Germinal center (tissue), 1 donor: ENCODE data around the gene SUGCT.

Source experiments
- DNase-seq: peaks from one replicate; pipeline ENCODE4 v3.0.0; 2012; ENCODE audit warnings: mixed read lengths, low spot score

The SUGCT gene

GRCh38 chr7:40527723-40528122, 392.9 kb downstream of the SUGCT start:
- no peak for DNase-seq

DNA sequence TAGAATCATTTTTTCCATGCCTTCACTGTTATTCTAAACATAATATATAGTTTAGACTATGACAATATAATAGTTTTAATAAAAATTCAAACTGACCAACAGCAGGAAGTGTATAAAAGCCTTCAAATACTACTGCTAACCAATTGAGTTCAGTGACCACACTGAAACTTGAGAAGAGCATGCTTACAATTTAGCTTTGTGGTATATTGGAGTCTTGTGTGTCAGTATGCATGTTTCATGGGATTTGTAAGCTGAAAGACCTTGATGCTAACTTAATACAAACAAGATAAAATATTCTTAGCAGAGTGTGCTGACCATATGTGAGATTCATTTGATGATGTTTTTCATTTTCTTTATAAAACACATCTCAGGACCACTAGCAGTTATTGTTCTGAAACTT, 395.5 kb downstream of the SUGCT start:
- DNase-seq: no peak

- DNase-seq: no peak
Measured at GRCh38 chr7:40531956-40532355, 397.2 kb downstream of the SUGCT start.

GRCh38 chr7:40535678-40536077, 400.9 kb downstream of the SUGCT start:
- no peak for DNase-seq

DNA sequence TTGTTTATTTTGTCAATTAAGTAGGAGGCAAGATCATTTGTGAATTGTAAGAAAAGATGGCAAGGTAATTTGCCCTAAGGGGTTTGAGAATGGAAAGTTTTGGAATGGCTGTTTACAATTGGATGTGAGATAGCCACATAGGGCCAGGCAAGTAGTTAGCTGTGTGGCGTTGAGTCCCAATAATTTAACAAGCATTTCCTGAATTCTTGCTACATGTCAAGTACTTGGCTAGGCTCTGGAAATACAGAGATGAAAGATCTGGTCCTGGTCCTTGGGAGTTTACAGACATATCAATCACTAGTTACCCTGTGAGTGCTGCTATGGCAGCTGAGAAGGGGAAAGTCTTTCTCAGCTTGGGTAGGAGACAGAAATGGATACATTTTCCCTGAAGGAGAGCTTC, 401.6 kb downstream of the SUGCT start:
- DNase-seq: no peak

DNA sequence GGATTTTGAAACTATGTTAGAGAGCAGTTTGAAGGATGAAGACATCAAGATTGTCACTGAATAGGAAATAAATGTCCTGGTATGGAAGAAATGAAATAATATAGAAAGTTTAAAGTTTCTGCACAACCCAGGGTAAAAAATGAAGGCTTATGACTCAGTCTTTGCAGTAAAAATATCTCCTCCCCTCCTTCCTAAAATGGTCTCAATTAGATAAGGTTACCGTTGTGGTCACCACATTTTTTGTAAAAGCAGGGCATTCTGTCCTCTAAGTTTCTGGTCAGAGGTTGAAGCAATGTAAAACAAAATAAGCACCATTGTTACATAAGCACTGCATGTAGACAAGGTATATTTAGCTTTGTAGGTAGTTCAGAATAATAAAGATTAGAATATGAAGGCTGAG, 403.5 kb downstream of the SUGCT start:
- no peak for DNase-seq

DNA sequence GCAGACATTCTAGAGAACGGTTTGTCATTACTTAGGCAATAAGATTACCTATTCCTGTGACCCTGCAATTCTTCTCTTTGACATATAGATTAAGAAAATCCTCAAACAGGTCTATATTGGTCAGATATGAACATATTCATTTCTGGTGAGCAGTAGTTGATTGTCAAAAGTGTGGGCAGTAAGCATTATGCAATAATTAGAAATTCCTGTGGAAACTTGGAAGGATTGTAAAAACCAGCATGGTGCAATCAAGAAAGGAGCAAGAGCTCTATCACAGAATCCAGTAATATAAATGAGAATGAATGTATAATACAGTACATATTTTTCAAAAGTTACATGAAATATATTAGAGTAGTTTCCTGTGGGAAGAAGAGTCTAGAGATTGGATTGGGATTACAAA, 406.5 kb downstream of the SUGCT start:
- no peak for DNase-seq

GRCh38 chr7:40542982-40543741, 408.4 kb downstream of the SUGCT start:
- DNase-seq: no peak

DNA sequence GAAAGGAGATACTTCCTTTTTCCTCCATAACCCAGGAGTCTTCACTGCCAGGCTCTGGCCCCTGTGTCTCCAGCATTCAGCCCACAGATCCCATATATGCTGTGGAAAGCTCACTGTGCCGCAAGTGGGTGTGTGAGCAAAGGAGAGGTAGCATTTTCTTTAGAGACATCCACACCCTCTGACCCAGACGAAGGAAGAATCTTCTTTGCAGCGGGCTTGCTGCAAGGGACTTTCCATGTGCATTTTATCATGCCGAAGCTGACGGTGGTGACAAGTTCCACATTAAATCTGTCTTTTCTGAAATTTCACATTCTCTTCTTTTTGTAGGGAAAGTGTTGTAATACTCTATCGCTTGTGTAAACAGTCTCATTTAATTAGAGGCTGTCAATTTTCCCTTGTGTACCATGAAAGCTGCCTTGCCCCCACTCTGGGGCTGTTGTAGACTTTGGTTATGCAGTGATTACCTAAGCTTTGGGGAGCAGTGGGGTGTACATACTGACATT, 409.5 kb downstream of the SUGCT start:
- no peak for DNase-seq

- no peak for DNase-seq
Measured at GRCh38 chr7:40544871-40545303, 410.1 kb downstream of the SUGCT start.

DNA sequence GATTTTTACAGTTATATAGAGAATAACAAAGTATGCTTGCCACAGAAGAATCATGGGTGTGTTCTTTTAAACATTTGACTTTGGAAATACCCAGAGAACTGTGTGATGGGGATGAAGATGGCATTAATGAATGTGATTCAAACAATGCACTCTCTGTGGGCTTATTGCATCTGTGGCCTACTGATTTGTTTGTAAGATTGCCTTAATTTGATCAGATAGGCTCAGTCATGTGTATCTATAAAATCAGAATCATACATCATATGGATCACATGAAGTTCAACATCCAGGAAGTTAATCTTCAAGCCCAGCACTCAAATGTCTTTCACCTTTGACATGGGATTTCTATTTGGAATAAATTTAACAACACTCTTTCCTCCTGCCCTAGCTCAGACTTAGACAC, 410.9 kb downstream of the SUGCT start:
- no peak for DNase-seq

DNA sequence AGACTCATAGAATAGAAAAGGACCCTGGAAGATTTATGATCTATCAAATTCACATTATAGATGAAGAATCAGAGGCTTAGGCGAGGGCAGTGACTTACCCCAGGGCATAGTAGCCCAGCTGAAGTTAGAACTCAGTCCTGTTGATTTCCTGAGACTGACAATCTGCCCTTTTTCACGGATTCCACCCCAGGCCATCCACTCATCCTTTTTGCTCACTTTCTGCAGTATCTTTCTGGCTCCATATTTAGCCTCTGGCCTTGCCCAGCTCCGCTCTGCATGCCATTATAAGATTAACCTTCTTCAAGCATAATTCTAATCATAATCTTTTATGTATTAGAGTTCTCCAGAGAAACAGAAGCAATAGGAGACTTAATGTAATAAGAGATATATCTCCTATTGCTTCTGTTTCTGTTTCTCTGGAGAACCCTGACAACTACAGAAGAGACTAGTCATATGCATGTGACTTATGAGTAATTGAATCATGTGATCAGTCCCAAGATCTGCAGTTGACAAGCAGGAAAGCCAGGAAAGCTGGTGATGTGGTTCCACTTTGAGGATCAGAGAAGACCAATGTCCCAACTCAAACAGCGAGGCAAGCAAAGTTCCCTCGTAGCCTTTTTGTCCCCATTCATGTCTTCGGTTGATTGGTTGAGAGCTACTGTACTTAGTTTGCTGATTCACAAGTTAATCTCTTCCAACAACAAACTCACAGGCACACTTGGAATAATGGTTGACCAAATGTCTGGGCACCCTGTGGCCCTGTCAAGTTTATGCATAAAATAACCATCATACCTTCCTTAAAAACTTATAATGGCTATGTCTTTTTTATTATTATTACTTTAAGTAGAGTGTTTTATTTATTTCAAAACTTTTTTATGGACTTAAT, 412.1 kb downstream of the SUGCT start:
- DNase-seq: no peak

GRCh38 chr7:40549372-40550039, 414.7 kb downstream of the SUGCT start:
- no peak for DNase-seq

- DNase-seq: no peak
Measured at GRCh38 chr7:40551685-40552576, 417.1 kb downstream of the SUGCT start.

DNA sequence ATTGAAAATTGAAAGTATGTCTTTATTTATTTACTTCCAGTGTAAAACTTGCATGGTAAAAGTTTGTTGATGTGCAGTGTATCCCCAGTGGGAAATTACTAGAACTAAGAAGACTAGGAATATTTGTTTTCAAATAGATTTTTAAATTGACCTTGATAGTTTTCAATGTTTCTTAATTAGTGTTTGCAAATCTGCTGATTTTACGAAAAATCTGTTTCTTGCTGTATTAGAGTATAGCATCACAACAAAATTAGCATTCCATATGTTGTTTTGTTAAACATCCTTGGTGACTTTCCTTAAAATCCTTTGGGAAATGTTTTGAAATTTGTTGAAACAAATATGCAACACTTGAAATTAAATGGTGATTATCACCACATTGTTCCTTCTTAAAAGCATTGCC, 425.9 kb downstream of the SUGCT start:
- no peak for DNase-seq

DNA sequence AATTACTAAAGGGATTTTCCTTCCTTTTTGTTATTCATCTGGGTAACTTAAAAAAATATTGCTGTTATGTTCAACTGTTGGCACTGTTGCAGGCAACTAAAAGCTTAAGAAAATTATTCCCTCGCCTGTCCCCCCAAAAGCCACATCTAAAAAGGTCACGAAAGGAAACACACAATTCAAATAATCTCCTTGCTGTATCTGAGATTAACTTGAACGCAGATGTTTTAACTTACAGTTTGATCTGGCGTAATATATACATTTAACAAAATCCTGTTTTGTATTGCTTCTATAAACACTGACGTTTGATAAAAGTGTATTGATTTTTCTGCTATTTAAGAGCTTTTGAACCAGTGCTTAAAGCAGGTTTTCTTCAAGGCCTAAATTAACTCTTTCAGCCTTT, 432.1 kb downstream of the SUGCT start:
- no peak for DNase-seq

DNA sequence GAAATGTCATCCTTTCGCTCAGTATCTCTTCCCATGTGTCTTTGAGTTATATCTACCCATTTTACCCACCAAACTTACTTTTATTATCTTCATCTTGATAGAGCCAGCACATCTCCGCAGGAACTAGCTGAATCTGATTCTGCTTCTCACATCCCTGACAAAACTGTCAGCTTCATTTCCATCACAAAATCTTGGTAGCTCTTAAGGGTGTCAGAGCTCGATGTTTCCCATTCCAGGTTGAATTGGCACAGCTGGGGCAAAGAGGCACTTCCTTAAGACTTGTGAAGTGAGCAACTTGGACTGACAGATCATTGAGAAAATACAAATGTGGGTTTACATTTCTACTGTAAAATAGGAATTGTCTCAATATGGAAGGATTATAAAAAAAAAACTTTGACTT, 434.5 kb downstream of the SUGCT start:
- no peak for DNase-seq

GRCh38 chr7:40570223-40570622, 435.4 kb downstream of the SUGCT start:
- DNase-seq: no peak

- DNase-seq: no peak
Measured at GRCh38 chr7:40571796-40572195, 437.0 kb downstream of the SUGCT start.

DNA sequence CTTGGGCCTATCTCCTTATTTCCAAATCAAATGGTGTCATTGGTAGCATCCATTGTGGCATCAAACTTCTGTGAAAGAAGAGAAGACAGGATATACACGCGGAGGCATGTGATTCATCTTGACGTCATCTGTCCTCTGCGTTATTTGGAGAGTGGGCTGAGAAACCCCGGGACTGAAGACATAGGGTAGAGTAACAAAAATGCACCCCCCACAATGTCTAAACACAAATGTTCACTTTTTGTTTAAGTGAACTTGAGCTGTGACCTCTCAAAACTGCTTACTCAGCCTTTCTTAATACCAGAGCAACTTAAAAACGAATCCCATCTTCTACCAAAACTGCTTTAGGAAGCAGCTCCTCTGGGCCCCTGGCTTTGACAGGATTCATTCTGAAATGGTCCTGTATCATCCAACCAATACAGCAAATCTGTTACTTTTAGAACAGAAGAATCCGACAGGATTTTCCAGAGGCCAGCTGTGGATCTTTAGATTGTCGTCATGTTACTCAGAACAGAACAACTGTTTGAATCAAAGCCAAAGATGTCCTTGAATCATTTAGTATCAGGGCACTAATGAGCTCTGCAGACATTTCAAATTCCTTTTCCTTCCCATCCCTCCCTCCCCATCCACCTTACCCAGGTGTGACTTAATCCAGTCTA, 438.1 kb downstream of the SUGCT start:
- no peak for DNase-seq

DNA sequence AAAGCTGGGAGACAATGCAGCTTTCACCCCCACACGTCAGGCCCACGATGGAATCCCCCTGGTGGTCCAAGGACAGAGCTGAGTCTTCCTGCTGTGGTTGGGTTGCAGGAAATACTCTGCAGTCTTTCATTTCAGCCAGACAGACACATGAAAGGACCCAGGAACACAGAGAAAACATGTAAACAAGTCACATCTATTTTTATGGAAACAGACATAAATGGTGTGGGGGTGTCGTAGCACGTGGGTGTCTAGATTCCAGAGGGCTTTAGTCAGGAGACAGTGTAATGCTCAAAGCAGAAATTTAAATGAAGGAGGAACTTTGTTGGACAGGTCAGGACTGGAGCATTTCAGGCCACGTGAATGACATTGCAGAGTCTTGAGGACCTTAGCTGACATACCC, 444.6 kb downstream of the SUGCT start:
- no peak for DNase-seq
